MM.1S (cell line): ENCODE measurements around the gene NLGN1.

ENCODE experiments used
- DNase-seq: peaks from one replicate; pipeline ENCODE4 v3.0.0-alpha.2; 2015
- H2AFZ ChIP-seq: fragments of 300-600 bp; sonication (generic); 2 replicates; pipeline ENCODE4 v1.6.0; 2016; ENCODE audit warnings: antibody characterized with exemption, low read length
- H3F3A ChIP-seq: fragments of 300-600 bp; sonication (generic); 2 replicates; pipeline ENCODE4 v1.6.1; 2016; ENCODE audit warnings: mild to moderate bottlenecking, antibody characterized with exemption, low read length, moderate library complexity, mixed read lengths; ENCODE audit not compliant: insufficient read depth
- H3K27ac ChIP-seq: fragments of 300-600 bp; sonication (generic); 2 replicates; pipeline ENCODE4 v1.5.1; 2016; ENCODE audit warnings: mild to moderate bottlenecking, low read length
- H3K27me3 ChIP-seq: fragments of 300-600 bp; sonication (generic); replicated peaks from 2 replicates; pipeline ENCODE4 v1.6.0; 2016; ENCODE audit warnings: low read length; ENCODE audit not compliant: insufficient read depth
- H3K36me3 ChIP-seq: fragments of 300-600 bp; sonication (generic); replicated peaks from 2 replicates; pipeline ENCODE4 v1.6.1; 2016; ENCODE audit warnings: mild to moderate bottlenecking, low read length, mixed read lengths; ENCODE audit not compliant: insufficient read depth
- H3K4me1 ChIP-seq: fragments of 300-600 bp; sonication (generic); 2 replicates; pipeline ENCODE4 v1.6.1; 2016; ENCODE audit warnings: low read length, mixed read lengths
- H3K4me2 ChIP-seq: fragments of 300-600 bp; sonication (generic); 2 replicates; pipeline ENCODE4 v1.6.0; 2016; ENCODE audit warnings: low read depth, low read length
- H3K4me3 ChIP-seq: fragments of 300-600 bp; sonication (generic); 2 replicates; pipeline ENCODE4 v1.5.1; 2016; ENCODE audit warnings: low read length, mixed read lengths
- H3K79me2 ChIP-seq: fragments of 300-600 bp; sonication (generic); 2 replicates; pipeline ENCODE4 v1.6.1; 2016; ENCODE audit warnings: mixed run types, low read length, mixed read lengths
- H3K9ac ChIP-seq: fragments of 300-600 bp; sonication (generic); 2 replicates; pipeline ENCODE4 v1.6.1; 2016; ENCODE audit warnings: low read length, mixed read lengths
- H3K9me2 ChIP-seq: fragments of 300-600 bp; sonication (generic); replicated peaks from 2 replicates; pipeline ENCODE4 v1.6.1; 2016; ENCODE audit warnings: mild to moderate bottlenecking, low read length, mixed read lengths; ENCODE audit not compliant: insufficient read depth
- H3K9me3 ChIP-seq: fragments of 300-600 bp; sonication (generic); replicated peaks from 2 replicates; pipeline ENCODE4 v1.6.1; 2016; ENCODE audit warnings: mild to moderate bottlenecking, low read length, mixed read lengths; ENCODE audit not compliant: insufficient read depth
- H4K20me1 ChIP-seq: fragments of 300-600 bp; sonication (generic); 2 replicates; pipeline ENCODE4 v1.6.1; 2016; ENCODE audit warnings: mild to moderate bottlenecking, low read length, moderate library complexity, mixed read lengths; ENCODE audit not compliant: insufficient read depth
- EZH2 ChIP-seq: fragments of 300-600 bp; sonication (generic); optimal IDR thresholded peaks from 2 replicates; pipeline ENCODE3; 2017; ENCODE audit warnings: low read depth, mild to moderate bottlenecking, antibody characterized with exemption, low read length, mixed read lengths
- EZH2phosphoT487 ChIP-seq: fragments of 300-600 bp; sonication (generic); IDR thresholded peaks from 2 replicates; pipeline ENCODE4 v1.6.1; 2018; ENCODE audit warnings: antibody characterized with exemption, low read length
- TF ChIP-seq, protein P1 (sequence below): fragments of 300-600 bp; sonication (generic); IDR thresholded peaks from 2 replicates; pipeline ENCODE4 v1.5.1; 2016; ENCODE audit warnings: antibody characterized with exemption, low read length, mixed read lengths

NLGN1 gene

DNA sequence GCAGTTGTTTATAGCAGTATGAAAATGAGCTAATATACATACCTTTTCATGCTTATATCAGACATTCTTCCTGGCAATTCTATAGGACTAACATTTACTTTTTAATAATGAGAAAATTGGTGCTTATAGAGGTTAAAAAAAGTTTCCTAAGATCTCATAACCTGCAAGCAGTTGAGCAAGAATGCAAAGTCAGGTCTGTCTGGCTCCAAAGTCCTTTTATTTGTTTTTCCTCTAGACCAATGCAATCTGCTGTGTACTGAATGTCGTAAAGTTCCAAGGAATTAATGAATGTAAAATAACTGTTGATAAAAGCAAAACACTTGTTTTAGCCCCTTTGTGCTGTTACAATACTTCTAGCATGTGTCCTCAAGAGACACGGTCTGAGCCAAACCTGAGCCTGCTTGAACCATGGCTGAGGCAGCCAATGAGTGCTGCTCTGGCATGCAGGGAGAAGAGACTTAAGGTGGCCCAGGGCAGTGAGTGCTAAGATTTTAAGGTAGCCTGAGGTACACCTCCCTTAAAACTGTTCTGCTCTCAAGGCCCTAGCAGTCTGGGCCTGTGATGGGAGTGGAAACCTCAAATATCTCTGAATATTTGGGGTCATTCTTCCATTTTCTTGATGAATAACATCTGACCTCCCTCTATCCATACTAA lies 906.5 kb downstream of the NLGN1 start:
- DNase-seq, result no peak
- no peaks in the 10 kb centered on the region for H3K27me3 ChIP-seq
- no peaks in the 10 kb centered on the region for H3K36me3 ChIP-seq
- H3K4me1 ChIP-seq, result no peaks in the 10 kb centered on the region
- H3K9ac ChIP-seq, result no peak overlapping the region
- no peaks in the 10 kb centered on the region for H3K79me2 ChIP-seq
- no peak overlapping the region for H2AFZ ChIP-seq
- H3K4me2 ChIP-seq, result no peak overlapping the region
- H4K20me1 ChIP-seq, result no peaks in the 10 kb centered on the region
- TF ChIP-seq, protein P1, sequence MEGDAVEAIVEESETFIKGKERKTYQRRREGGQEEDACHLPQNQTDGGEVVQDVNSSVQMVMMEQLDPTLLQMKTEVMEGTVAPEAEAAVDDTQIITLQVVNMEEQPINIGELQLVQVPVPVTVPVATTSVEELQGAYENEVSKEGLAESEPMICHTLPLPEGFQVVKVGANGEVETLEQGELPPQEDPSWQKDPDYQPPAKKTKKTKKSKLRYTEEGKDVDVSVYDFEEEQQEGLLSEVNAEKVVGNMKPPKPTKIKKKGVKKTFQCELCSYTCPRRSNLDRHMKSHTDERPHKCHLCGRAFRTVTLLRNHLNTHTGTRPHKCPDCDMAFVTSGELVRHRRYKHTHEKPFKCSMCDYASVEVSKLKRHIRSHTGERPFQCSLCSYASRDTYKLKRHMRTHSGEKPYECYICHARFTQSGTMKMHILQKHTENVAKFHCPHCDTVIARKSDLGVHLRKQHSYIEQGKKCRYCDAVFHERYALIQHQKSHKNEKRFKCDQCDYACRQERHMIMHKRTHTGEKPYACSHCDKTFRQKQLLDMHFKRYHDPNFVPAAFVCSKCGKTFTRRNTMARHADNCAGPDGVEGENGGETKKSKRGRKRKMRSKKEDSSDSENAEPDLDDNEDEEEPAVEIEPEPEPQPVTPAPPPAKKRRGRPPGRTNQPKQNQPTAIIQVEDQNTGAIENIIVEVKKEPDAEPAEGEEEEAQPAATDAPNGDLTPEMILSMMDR, result no peak
- TF ChIP-seq EZH2phosphoT487, result no peak
- no peak for TF ChIP-seq EZH2
- no peak overlapping the region for H3K4me3 ChIP-seq
- H3K27ac ChIP-seq, result no peak overlapping the region
- no peaks in the 10 kb centered on the region for H3K9me2 ChIP-seq
- no peaks in the 10 kb centered on the region for H3K9me3 ChIP-seq
- no peaks in the 10 kb centered on the region for H3F3A ChIP-seq

GRCh38 chr3:174308736-174309135 lies 911.2 kb downstream of the NLGN1 start:
- Histone ChIP-seq H3K9me2 (no peaks in the 10 kb centered on the region), H3K9me3 (no peaks in the 10 kb centered on the region), H3K4me2 (no peak overlapping the region), H3K4me1 (no peaks in the 10 kb centered on the region), H3K27me3 (no peaks in the 10 kb centered on the region), H2AFZ (no peak overlapping the region), H4K20me1 (no peaks in the 10 kb centered on the region), H3K79me2 (no peaks in the 10 kb centered on the region), H3K9ac (no peak overlapping the region), H3F3A (no peaks in the 10 kb centered on the region), H3K27ac (no peak overlapping the region), H3K4me3 (no peak overlapping the region), H3K36me3 (no peaks in the 10 kb centered on the region)
- TF ChIP-seq EZH2, result no peak
- TF ChIP-seq EZH2phosphoT487, result no peak
- TF ChIP-seq, protein P1, result no peak
- DNase-seq, result no peak

DNA sequence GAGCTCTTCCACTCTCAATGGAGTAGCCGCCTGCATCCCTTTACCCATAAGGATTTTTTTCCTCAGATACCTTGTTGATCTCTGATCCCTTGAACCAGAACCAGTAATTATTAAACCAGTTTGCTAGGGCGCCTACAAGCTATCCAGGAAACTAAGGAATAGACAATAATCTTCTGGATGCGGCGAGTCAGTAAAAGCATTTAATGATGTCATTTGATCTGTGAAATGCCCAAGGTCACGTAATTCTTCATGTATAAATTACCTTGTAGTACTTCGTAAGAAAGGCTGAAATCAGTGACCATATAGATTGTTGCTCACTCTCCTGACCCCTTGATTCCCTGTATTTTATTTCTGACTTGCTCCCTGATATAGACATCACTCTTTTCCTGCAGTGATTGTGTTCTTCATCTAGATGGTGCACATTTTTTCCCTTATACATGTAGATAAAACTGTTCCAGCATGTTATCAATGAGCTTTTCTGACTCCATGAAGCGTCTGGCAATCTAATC lies 913.0 kb downstream of the NLGN1 start:
- TF ChIP-seq, protein P1, result no peak
- TF ChIP-seq EZH2, result no peak
- TF ChIP-seq EZH2phosphoT487, result no peak
- no peaks in the 10 kb centered on the region for H3K36me3 ChIP-seq
- H3K4me3 ChIP-seq, result no peak overlapping the region
- H3K4me2 ChIP-seq, result no peak overlapping the region
- H3K9me3 ChIP-seq, result no peaks in the 10 kb centered on the region
- no peak overlapping the region for H3K9ac ChIP-seq
- no peaks in the 10 kb centered on the region for H3K27me3 ChIP-seq
- no peaks in the 10 kb centered on the region for H3F3A ChIP-seq
- no peak overlapping the region for H3K27ac ChIP-seq
- no peak overlapping the region for H2AFZ ChIP-seq
- no peak for DNase-seq
- no peaks in the 10 kb centered on the region for H4K20me1 ChIP-seq
- H3K79me2 ChIP-seq, result no peaks in the 10 kb centered on the region
- no peaks in the 10 kb centered on the region for H3K9me2 ChIP-seq
- no peaks in the 10 kb centered on the region for H3K4me1 ChIP-seq
